ENCODE measurements around the gene TRIM28. TPM values are rescaled to one million over a fixed set of nuclear protein-coding genes. Genes with fewer than 3 reads are reported as not detected.

Gene TRIM28
- total RNA-seq, 1 donor from 2014 or later = 1,000 TPM

DNA sequence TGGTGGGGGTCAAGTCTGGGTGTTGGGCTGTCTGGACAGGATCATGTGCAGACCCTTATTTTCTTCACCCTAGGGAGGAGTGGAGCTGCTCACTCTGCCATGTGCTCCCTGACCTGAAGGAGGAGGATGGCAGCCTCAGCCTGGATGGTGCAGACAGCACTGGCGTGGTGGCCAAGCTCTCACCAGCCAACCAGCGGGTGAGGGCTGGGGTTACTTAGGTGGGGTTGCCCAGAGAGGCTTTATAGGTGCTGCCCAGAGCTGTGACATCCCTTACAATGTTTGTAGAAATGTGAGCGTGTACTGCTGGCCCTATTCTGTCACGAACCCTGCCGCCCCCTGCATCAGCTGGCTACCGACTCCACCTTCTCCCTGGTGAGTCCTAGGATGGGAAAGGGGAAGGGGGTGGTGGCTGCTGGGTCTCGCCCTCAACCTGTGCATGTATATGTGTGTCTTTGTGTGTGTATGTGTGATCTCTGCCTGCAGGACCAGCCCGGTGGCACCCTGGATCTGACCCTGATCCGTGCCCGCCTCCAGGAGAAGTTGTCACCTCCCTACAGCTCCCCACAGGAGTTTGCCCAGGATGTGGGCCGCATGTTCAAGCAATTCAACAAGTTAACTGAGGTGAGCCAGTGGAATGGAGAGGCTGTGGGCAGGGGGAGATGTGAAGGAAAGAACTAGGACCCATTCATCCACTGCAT, 5.9 kb downstream of the TRIM28 start:
- no peak for TF ChIP-seq CTCF (conservative IDR thresholded peaks at IDR 0.05)
- no peak overlapping the region for H3K27ac Mint-ChIP-seq (ENCODE audit: unreplicated experiment)
- H3K36me3 Mint-ChIP-seq (ENCODE audit: low read depth) = peaks cover 48% of the 10 kb centered on the region
- peak overlapping the region; percentile 74 for H3K4me3 Mint-ChIP-seq
- DNase-seq (ENCODE audit: low read depth, low spot score) = no peak
- H3K4me1 Mint-ChIP-seq = peaks cover 53% of the 10 kb centered on the region
- H3K27me3 Mint-ChIP-seq (ENCODE audit: low read depth) = peaks cover 32% of the 10 kb centered on the region
- no peaks in the 10 kb centered on the region for H3K9me3 Mint-ChIP-seq

DNA sequence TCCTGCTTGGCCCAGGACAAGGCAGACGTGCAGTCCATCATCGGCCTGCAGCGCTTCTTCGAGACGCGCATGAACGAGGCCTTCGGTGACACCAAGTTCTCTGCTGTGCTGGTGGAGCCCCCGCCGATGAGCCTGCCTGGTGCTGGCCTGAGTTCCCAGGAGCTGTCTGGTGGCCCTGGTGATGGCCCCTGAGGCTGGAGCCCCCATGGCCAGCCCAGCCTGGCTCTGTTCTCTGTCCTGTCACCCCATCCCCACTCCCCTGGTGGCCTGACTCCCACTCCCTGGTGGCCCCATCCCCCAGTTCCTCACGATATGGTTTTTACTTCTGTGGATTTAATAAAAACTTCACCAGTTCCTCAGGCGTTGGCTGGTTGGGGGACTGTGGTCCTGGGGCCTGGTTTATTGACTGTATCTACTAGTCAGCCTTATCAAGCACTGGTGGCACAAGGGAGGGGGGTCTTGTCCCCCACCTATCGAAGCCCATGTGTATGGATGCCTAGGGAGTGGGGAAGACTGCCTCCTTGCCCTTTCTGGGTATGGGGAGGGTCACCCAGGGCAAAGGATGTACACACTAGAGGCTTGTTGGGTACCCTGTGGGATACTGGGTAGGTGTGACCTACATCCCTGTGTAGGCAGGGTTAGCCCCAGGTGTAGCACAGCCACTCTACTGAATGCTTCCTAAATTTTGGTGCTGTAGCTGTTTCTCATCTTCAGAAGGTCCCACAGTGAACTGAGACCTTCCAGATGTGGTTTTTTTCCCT, 6.7 kb downstream of the TRIM28 start:
- H3K27ac Mint-ChIP-seq (ENCODE audit: unreplicated experiment) = no peak overlapping the region
- H3K36me3 Mint-ChIP-seq (ENCODE audit: low read depth) = peaks cover 53% of the 10 kb centered on the region
- peaks cover 58% of the 10 kb centered on the region for H3K4me1 Mint-ChIP-seq
- no peaks in the 10 kb centered on the region for H3K9me3 Mint-ChIP-seq
- peaks cover 39% of the 10 kb centered on the region for H3K27me3 Mint-ChIP-seq (ENCODE audit: low read depth)
- peak overlapping the region; percentile 77 for H3K4me3 Mint-ChIP-seq
- TF ChIP-seq CTCF (conservative IDR thresholded peaks at IDR 0.05) = no peak
- DNase-seq (ENCODE audit: low read depth, low spot score) = no peak

- no peak for DNase-seq (ENCODE audit: low read depth, low spot score)
- H3K27me3 Mint-ChIP-seq (ENCODE audit: low read depth) = peaks cover 33% of the 10 kb centered on the region
- H3K36me3 Mint-ChIP-seq (ENCODE audit: low read depth) = peaks cover 47% of the 10 kb centered on the region
- no peak for TF ChIP-seq CTCF (conservative IDR thresholded peaks at IDR 0.05)
- peak overlapping the region; percentile 77 for H3K4me3 Mint-ChIP-seq
- H3K4me1 Mint-ChIP-seq = peaks cover 53% of the 10 kb centered on the region
- H3K27ac Mint-ChIP-seq (ENCODE audit: unreplicated experiment) = no peak overlapping the region
- no peaks in the 10 kb centered on the region for H3K9me3 Mint-ChIP-seq
These were observed 7.2 kb downstream of the TRIM28 start for GRCh38 chr19:58551123-58551497.

DNA sequence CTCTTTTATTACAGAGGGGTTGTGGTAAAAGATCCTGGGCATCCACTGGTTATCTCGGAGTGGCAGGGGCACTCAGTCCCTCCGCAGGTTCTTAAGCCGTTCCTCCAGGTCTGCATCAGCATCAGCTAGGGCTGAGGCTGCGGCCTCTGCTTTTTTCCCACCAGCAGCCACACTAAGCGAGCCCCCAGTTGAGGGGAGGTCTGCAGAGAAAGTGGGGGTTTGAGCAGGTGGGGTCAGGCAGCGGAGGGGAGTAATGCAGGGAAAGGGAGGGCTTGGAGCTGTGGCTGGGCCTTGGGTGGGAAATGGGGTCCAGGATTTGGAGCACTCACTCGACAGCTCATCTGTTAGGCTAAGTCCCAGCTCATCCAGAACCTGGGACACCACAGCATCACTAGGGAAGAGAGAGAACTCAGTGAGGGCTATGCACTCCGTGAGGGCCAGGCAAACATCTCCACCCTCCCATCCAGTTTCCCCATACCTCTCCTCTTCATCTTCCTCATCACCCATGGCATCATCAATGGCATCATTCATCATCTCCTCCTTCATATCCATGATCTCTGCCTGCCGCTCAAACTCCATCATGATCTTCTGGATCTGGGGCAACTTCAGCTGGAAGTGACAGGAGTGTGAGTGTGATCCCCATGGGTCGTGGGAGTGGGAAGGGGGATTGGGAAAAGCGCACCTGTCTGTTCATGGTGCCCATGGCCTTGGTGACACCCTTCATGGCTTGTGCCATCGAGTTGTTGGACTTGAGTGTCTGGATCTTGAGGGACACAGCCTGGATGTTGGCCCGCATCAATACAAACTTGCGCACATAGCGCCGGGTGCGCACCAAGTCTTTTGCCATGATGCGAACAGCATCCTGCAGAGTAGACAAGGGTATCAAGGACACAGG, 8.0 kb downstream of the TRIM28 start:
- DNase-seq (ENCODE audit: low read depth, low spot score) = no peak
- peaks cover 53% of the 10 kb centered on the region for H3K4me1 Mint-ChIP-seq
- peaks cover 45% of the 10 kb centered on the region for H3K36me3 Mint-ChIP-seq (ENCODE audit: low read depth)
- H3K27me3 Mint-ChIP-seq (ENCODE audit: low read depth) = peaks cover 27% of the 10 kb centered on the region
- TF ChIP-seq CTCF (conservative IDR thresholded peaks at IDR 0.05) = no peak
- H3K9me3 Mint-ChIP-seq = no peaks in the 10 kb centered on the region
- peak overlapping the region; percentile 77 for H3K4me3 Mint-ChIP-seq
- H3K27ac Mint-ChIP-seq (ENCODE audit: unreplicated experiment) = no peak overlapping the region

DNA sequence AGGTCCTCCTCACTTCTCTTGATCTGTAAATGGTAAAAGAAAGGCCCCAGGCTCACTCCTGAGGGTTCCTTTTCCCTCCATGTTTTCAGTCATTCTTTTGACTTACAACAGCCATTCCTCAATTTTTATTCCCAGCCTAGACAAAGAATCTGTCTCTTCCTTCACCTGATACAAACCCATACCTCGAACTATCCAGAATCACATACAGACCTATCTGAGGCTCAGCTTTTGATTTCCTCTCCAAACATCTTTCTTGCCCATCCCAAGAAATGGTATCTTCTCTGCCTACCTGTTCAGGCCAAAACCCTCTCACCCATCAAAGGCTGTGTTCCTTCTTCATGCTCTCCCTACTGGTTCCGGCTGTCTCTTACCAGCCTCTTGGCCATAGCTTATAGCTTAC, 8.8 kb downstream of the TRIM28 start:
- TF ChIP-seq CTCF (conservative IDR thresholded peaks at IDR 0.05) = no peak
- peaks cover 40% of the 10 kb centered on the region for H3K36me3 Mint-ChIP-seq (ENCODE audit: low read depth)
- H3K9me3 Mint-ChIP-seq = no peaks in the 10 kb centered on the region
- no peak for DNase-seq (ENCODE audit: low read depth, low spot score)
- H3K27me3 Mint-ChIP-seq (ENCODE audit: low read depth) = peaks cover 27% of the 10 kb centered on the region
- no peak overlapping the region for H3K27ac Mint-ChIP-seq (ENCODE audit: unreplicated experiment)
- H3K4me3 Mint-ChIP-seq = peak overlapping the region; percentile 77
- H3K4me1 Mint-ChIP-seq = peaks cover 58% of the 10 kb centered on the region

Data from neural crest cell (in vitro differentiated cells).